Activated naive CD8-positive, alpha-beta T cell (primary cell): ENCODE measurements around the gene GTF2A1L.
"Not testable (repeated sequence)": the region's sequence is repeated elsewhere in the genome, so short reads cannot be mapped to it uniquely, and the experiment has no call there.

Experiments
- H3K27ac Mint-ChIP-seq: one replicate; pipeline ENCODE4 v1.8.0; 2021; ENCODE audit warnings: mixed read lengths
- H3K27me3 Mint-ChIP-seq: one replicate; pipeline ENCODE4 v1.8.0; 2021; ENCODE audit warnings: mixed read lengths
- H3K36me3 Mint-ChIP-seq: one replicate; pipeline ENCODE4 v1.8.0; 2021; ENCODE audit warnings: mixed read lengths
- H3K4me1 Mint-ChIP-seq: one replicate; pipeline ENCODE4 v1.8.0; 2021; ENCODE audit warnings: low read depth, mixed read lengths
- H3K4me3 Mint-ChIP-seq: one replicate; pipeline ENCODE4 v1.8.0; 2021; ENCODE audit warnings: mild to moderate bottlenecking, mixed read lengths
- H3K9me3 Mint-ChIP-seq: one replicate; pipeline ENCODE4 v1.8.0; 2021; ENCODE audit warnings: low read depth, mixed read lengths

Gene GTF2A1L

GRCh38 chr2:48596751-48597150 is 20.9 kb upstream of the GTF2A1L start:
- H3K9me3 Mint-ChIP-seq, H3K4me1 Mint-ChIP-seq, H3K36me3 Mint-ChIP-seq, H3K27ac Mint-ChIP-seq, H3K27me3 Mint-ChIP-seq, H3K4me3 Mint-ChIP-seq: not testable (repeated sequence)

- Mint-ChIP-seq H3K4me1 (no peaks in the 10 kb centered on the region), H3K27ac (no peak overlapping the region), H3K27me3 (no peaks in the 10 kb centered on the region), H3K9me3 (no peaks in the 10 kb centered on the region), H3K36me3 (peaks cover 5% of the 10 kb centered on the region), H3K4me3 (no peak overlapping the region)
Measured at GRCh38 chr2:48597492-48597891, 20.2 kb upstream of the GTF2A1L start.

- peaks cover 5% of the 10 kb centered on the region for H3K36me3 Mint-ChIP-seq
- H3K4me1 Mint-ChIP-seq: no peaks in the 10 kb centered on the region
- no peaks in the 10 kb centered on the region for H3K27me3 Mint-ChIP-seq
- no peak overlapping the region for H3K4me3 Mint-ChIP-seq
- H3K9me3 Mint-ChIP-seq: no peaks in the 10 kb centered on the region
- no peak overlapping the region for H3K27ac Mint-ChIP-seq
Measured at GRCh38 chr2:48600204-48600813, 17.3 kb upstream of the GTF2A1L start.

GRCh38 chr2:48600917-48601316 is 16.7 kb upstream of the GTF2A1L start:
- Mint-ChIP-seq H3K4me1 (no peaks in the 10 kb centered on the region), H3K36me3 (peaks cover 4% of the 10 kb centered on the region), H3K4me3 (no peak overlapping the region), H3K27me3 (no peaks in the 10 kb centered on the region), H3K27ac (no peak overlapping the region), H3K9me3 (no peaks in the 10 kb centered on the region)

- H3K4me1 Mint-ChIP-seq: no peaks in the 10 kb centered on the region
- H3K27ac Mint-ChIP-seq: no peak overlapping the region
- no peaks in the 10 kb centered on the region for H3K27me3 Mint-ChIP-seq
- peaks cover 4% of the 10 kb centered on the region for H3K36me3 Mint-ChIP-seq
- H3K9me3 Mint-ChIP-seq: no peaks in the 10 kb centered on the region
- H3K4me3 Mint-ChIP-seq: no peak overlapping the region
Measured at GRCh38 chr2:48601349-48601748, 16.3 kb upstream of the GTF2A1L start.

GRCh38 chr2:48605482-48606175 is 12.0 kb upstream of the GTF2A1L start:
- no peak overlapping the region for H3K4me3 Mint-ChIP-seq
- no peak overlapping the region for H3K27ac Mint-ChIP-seq
- H3K4me1 Mint-ChIP-seq: no peaks in the 10 kb centered on the region
- H3K36me3 Mint-ChIP-seq: no peaks in the 10 kb centered on the region
- H3K27me3 Mint-ChIP-seq: peaks cover under 1% of the 10 kb centered on the region
- H3K9me3 Mint-ChIP-seq: no peaks in the 10 kb centered on the region

GRCh38 chr2:48607307-48608014 is 10.2 kb upstream of the GTF2A1L start:
- Mint-ChIP-seq H3K4me1 (no peaks in the 10 kb centered on the region), H3K4me3 (no peak overlapping the region), H3K27ac (no peak overlapping the region), H3K27me3 (peaks cover 5% of the 10 kb centered on the region), H3K36me3 (no peaks in the 10 kb centered on the region), H3K9me3 (no peaks in the 10 kb centered on the region)

GRCh38 chr2:48613211-48613610 is 4.4 kb upstream of the GTF2A1L start:
- H3K36me3 Mint-ChIP-seq: no peaks in the 10 kb centered on the region
- no peak overlapping the region for H3K27ac Mint-ChIP-seq
- no peaks in the 10 kb centered on the region for H3K4me1 Mint-ChIP-seq
- H3K9me3 Mint-ChIP-seq: no peaks in the 10 kb centered on the region
- no peak overlapping the region for H3K4me3 Mint-ChIP-seq
- H3K27me3 Mint-ChIP-seq: peaks cover 5% of the 10 kb centered on the region

GRCh38 chr2:48614581-48614980 is 3.1 kb upstream of the GTF2A1L start:
- H3K36me3 Mint-ChIP-seq, H3K27me3 Mint-ChIP-seq, H3K4me1 Mint-ChIP-seq, H3K27ac Mint-ChIP-seq, H3K4me3 Mint-ChIP-seq, H3K9me3 Mint-ChIP-seq: not testable (repeated sequence)

GRCh38 chr2:48619526-48619925 is 1.9 kb downstream of the GTF2A1L start:
- no peaks in the 10 kb centered on the region for H3K4me1 Mint-ChIP-seq
- H3K36me3 Mint-ChIP-seq: no peaks in the 10 kb centered on the region
- H3K27me3 Mint-ChIP-seq: peaks cover 4% of the 10 kb centered on the region
- H3K4me3 Mint-ChIP-seq: no peak overlapping the region
- H3K27ac Mint-ChIP-seq: no peak overlapping the region
- H3K9me3 Mint-ChIP-seq: peaks cover 5% of the 10 kb centered on the region

GRCh38 chr2:48620604-48621003 is 2.9 kb downstream of the GTF2A1L start:
- Mint-ChIP-seq H3K9me3 (peaks cover 5% of the 10 kb centered on the region), H3K27me3 (peaks cover 4% of the 10 kb centered on the region), H3K4me1 (no peaks in the 10 kb centered on the region), H3K36me3 (no peaks in the 10 kb centered on the region), H3K27ac (no peak overlapping the region), H3K4me3 (no peak overlapping the region)

- not testable (repeated sequence) for H3K9me3 Mint-ChIP-seq, H3K4me1 Mint-ChIP-seq, H3K27ac Mint-ChIP-seq, H3K27me3 Mint-ChIP-seq, H3K36me3 Mint-ChIP-seq, H3K4me3 Mint-ChIP-seq
Measured at GRCh38 chr2:48622691-48623090, 5.0 kb downstream of the GTF2A1L start.

GRCh38 chr2:48624696-48625095 is 7.0 kb downstream of the GTF2A1L start:
- Mint-ChIP-seq H3K9me3 (peaks cover 5% of the 10 kb centered on the region), H3K4me1 (no peaks in the 10 kb centered on the region), H3K27me3 (peaks cover 4% of the 10 kb centered on the region), H3K4me3 (no peak overlapping the region), H3K27ac (no peak overlapping the region), H3K36me3 (no peaks in the 10 kb centered on the region)

- Mint-ChIP-seq H3K36me3 (no peaks in the 10 kb centered on the region), H3K4me1 (no peaks in the 10 kb centered on the region), H3K4me3 (no peak overlapping the region), H3K9me3 (peaks cover 5% of the 10 kb centered on the region), H3K27ac (no peak overlapping the region), H3K27me3 (peaks cover 6% of the 10 kb centered on the region)
Measured at GRCh38 chr2:48626047-48626446, 8.4 kb downstream of the GTF2A1L start.

GRCh38 chr2:48633143-48633542 is 15.5 kb downstream of the GTF2A1L start:
- Mint-ChIP-seq H3K4me3 (no peak overlapping the region), H3K27me3 (peaks cover 14% of the 10 kb centered on the region), H3K4me1 (no peaks in the 10 kb centered on the region), H3K27ac (no peak overlapping the region), H3K9me3 (peaks cover 5% of the 10 kb centered on the region), H3K36me3 (no peaks in the 10 kb centered on the region)
